Ammon's horn (tissue), 1 donor: ENCODE results near the gene PRRT1.
"Not testable (repeated sequence)": the region's sequence is repeated elsewhere in the genome, so short reads cannot be mapped to it uniquely, and the experiment has no call there.

Experiments used
- DNase-seq: peaks from one replicate; pipeline ENCODE4 v3.0.0-alpha.2; 2016; ENCODE audit warnings: low spot score

PRRT1 gene

DNA sequence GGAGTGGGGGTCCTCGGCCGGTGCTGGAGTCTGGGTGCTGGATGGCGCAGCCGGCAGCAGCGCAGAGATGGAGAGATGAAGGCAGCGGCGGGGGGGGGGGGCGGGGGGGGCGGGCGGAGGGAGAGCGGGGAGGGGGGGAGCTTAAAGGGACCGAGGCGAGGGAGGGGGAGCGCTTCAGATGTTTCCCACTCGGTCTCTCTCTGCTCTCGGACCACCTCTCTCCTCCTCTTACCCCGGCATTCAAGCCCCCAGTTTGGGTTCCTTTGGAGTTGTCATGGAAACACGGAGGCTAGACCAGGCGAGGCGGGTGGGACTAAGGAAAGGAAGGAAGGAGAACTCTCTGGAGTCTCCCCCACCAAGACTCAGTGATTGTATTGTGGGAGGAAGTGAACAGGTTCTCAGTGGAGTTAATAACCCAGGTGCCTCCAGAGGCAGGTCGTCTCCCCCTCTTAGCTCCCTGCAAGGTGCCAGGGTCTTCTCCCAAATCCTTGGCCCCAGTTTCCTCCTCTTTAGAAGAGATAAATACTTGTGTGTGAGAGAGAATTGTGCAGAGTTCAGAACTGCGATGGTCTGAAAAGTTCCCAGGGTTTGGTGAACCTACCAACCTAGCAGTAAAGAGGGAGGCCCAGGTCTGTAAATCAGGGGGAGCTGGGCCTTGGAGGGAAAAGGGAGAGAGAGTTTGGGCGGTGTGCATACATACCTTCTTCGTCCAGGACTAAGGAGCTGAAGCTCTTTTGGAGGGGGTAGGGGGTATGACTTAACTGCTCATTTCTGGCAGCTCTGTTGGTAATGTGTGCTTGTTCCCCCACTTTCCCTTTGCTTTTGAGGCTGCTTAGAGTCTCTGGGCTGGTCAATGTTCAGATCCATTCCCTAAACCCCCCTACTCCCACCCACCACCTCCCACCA lies at the start of gene PRRT1:
TSS of gene PRRT1 (minus strand) at position 77 of the 906 bp plus-strand sequence. CDS start 112 bp downstream, outside the sequence.
- DNase-seq = peak; percentile 52

DNA sequence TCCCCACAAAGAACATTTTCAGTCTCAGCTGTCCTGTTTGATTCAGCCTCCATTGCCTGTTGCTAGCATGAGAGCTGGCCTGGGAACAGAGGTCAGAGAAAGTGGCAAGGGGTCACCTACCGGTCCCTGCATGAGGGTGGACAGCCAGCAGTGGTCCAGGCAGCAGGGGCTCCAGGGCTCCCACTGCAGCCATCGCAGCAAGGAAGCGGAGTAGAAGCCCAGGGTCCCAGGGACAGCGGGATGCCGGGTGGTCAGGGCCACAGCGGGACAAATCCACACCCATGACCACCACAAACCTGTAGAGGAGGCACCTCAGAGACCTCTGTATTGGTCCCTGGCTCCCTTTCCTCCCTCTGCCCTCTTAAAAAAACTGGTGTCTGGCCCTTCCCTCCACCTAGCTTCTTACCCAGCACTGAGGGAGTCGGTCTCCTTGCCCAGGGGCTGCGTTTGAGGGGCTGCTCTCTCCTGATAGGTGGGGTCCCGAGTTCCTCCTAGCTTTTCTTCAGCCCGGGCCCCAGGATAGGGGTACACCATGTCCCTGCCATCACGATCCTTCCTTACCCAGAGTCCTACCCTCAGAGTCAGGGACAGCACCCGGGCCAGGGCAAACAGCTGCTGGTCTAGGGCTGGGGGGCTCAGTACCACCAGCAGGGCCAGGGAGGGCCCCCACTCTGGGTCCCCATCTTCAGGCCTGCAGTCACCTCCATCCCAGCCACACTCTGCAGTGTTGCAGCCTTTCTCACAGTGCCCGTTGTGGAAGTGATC lies 49.2 kb upstream of the PRRT1 start:
- no peak for DNase-seq

DNA sequence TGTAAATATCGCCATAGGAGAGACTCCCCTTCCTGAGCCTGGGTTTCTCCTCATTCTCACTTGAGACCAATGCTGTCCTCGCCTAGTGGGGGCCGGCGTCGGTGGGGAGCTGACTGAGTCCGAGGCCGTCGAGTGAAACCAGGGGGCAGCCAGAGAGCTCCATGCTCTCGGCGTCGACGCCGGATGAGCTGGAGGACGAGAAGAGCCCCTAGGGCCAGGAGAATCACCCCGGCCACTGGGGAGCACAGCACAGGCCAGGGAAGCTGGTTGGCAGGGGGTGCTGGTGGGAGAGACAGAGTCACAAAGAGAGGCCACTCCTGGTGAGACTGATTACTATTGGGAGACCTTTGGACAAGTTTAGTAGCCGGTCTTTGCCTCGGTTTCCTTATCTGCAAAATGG lies 47.1 kb upstream of the PRRT1 start:
- DNase-seq = no peak

DNA sequence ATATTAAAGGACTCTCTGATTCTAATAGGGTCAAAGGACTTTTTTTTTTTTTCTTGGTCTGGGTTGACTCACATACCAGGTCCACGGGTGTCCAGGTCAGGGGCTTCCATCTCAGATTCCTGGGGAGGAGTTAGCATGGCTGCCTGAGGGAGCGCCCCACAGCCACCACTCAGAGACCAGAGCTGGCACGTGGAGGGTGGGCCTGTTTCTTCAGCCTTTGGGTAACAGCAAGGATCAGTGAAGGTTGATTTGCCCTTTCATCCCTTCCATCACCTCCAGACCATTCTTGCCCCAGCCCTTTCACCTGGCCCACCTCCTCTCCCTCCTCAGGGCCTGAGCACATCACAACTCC lies 46.6 kb upstream of the PRRT1 start:
- no peak for DNase-seq

DNA sequence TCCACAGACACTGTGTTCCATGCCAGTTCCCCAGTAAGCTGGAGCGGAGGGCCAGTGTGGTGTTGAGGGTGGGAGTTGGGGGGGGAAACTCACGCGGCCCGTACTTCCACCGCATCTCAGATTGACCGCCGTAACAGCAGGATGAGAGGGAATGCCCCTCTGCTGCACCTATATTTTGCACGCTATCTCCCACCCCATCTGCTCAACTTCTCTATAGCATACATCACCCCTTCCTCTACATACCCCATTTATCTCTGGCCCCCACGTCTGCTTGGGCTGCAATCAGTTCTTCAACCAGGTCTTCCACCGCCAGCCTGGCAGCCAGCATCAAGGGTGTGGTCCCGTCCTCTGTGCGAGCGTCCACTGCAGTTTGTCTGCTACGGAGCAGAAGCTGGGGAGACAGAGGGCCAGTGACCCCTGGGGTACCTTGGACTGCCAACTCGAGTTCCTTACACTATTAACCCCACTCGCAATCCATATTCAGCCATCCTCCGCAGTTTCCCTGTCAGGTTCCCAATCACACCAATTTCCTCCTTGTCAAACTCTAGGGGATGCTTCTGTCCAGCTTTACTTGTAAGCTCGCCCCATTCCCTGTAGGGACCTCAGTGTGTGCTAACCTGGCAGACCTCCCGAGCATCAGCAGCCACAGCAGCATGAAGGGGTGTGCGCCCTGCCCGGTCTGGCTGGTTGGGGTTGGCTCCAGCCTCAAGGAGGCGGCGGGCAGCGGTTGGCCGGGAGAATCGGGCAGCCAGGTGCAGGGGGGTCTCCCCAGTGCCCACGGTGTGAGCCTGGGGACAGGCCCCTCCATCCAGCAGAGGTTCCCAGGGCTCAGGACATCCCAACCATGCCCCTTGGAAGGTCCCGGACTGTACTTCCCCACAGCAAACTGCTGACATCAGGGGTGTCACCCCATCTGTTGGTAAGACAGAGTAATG lies 45.2 kb upstream of the PRRT1 start:
- DNase-seq = no peak

DNA sequence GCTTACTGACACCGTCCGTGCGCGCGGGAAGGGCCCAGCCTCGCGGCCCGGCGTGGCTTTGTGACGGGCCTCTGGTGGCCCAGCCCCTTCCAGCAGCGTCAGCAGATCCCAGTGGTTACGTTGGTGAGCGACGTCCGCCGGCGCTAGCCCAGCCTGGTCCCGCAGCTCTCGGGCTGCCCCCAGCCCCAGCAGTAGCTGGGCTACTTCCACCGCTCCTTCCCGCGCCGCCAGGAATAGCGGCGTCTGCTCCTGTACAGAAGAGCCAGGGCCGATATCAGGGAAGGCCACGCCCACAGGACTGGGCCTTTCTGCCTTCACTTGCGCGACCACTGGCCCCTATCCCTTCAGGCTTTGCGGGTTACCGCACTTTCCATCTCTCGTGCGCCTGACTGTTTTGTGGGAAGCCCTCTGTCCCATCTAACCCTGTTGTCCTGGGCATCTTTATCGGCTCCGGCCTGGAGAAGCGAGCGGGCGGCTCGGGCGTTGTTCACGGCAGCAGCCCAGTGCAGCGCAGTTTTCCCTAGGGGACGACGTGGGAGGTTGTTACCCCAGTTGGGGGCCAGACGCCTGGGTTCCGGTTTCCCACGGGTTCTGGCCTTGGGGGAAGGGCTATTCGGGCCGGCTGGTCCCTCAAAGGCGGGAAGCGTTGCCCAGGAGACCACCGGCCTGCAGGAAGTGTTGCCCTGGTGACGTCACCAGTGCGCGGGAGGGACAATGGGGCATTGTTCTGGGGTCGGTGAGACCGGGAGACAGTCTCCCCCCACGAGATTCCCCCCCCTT lies 44.4 kb upstream of the PRRT1 start:
- peak; percentile 96 for DNase-seq

DNA sequence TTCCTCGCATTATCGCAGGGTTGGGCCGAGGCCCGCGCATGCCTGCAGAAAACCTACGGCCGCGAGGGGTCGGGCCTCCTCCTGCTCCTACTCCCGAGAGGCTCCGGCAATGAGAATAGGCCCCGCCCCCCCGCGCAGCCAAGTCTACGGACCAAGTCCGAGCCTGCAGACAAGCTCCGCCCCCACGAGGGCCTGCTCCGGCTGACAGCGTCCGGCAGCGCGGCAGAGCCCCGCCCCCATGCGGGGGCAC lies 43.8 kb upstream of the PRRT1 start:
- DNase-seq = peak; percentile 100

DNA sequence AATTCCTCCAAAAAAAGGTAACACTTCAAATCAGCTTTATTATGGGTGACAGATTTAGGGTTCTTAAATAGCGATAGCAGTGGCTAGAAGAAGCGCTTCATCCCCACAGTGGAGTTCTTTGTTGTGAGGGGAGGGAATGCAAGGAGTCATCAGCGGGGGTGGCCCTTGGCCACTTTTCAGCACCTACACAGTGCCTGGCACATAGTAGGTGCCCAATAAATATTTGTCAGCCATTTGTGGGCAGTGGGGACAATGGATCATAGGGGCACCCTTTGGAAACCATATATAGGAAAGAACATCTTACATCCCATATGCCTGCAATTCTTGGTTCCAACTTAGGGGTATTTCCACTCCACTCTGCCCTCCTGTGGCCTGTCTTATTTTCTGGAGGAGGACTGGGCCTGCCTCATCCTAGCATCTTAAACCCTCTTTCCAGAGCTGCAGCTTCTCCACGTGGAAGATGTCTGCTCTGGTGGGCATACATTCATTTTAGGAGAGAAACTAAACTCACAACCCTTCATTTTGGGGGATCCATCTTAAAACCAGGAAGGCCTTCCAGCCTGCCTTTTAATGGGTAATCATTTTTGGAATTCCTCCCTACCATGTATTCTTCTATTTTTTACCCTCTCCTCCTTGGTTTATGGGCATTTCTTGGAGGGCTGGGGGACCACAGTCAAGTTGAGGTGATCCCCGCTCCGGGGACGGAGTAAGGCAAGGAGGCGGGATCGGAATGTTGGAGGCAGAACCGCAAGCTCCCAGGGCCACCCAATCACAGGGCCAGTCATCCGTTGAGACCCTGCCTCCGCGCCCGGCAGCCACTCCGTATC lies 43.3 kb upstream of the PRRT1 start:
- DNase-seq = peak; percentile 67

DNA sequence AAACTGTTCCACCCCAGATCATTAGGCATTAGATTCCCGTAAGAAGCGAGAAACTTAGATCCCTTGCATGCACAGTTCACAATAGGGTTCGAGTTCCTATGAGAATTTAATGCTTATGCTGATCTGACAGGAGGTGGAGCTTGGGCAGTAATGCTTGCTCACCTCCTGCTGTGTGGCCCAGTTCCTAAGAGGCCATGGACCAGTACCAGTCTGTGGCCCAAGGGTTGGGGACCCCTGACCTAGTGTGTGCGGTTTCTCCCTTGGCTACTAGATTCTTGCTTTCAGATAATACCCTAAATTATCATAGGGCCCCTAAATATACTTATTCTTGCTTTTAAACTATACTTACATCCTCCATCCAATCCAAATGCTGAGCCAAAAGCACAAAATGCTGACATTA lies 42.6 kb upstream of the PRRT1 start:
- DNase-seq = no peak

DNA sequence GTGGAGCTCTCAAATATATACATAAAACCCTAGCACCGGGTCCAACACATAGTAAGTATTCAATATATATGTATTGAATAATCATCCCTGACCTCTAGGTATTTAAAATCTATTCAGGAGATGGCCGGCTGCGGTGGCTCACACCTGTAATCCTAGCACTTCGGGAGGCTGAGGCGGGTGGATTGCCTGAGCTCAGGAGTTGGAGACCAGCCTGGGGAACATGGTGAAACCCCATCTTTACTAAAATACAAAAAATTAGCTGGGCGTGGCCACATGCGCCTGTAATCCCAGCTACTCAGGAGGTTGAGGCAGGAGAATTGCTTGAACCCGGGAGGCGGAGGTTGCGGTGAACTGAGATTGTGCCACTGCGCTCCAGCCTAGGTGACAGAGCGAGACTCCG lies 41.4 kb upstream of the PRRT1 start:
- not testable (repeated sequence) for DNase-seq

DNA sequence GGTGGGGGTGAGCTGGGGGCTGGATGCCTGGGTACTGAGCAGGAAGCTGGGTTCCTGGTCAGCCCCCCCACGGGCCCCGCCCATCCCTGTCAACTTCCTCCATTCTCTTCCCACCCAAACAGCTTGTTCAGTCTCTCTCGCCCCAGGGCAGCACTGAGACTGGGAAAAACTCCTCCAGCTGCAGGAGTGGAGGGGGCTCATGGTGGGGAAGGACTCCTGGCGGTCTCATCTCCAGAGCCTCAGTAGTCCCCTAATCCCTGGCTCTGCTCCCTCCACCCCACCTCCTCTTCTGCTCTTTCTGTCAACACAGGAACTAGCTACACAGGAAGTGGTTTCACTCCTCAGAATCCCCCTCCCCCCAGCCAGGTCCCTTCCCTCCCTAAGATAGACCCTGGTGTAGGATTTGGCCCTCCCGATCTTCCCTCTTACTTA lies 40.9 kb upstream of the PRRT1 start, which contains the start of gene GPSM3:
TSS of gene GPSM3 (minus strand) at position 36 of the 432 bp plus-strand sequence. CDS start 130 bp downstream, outside the sequence.
- peak; percentile 54 for DNase-seq

DNA sequence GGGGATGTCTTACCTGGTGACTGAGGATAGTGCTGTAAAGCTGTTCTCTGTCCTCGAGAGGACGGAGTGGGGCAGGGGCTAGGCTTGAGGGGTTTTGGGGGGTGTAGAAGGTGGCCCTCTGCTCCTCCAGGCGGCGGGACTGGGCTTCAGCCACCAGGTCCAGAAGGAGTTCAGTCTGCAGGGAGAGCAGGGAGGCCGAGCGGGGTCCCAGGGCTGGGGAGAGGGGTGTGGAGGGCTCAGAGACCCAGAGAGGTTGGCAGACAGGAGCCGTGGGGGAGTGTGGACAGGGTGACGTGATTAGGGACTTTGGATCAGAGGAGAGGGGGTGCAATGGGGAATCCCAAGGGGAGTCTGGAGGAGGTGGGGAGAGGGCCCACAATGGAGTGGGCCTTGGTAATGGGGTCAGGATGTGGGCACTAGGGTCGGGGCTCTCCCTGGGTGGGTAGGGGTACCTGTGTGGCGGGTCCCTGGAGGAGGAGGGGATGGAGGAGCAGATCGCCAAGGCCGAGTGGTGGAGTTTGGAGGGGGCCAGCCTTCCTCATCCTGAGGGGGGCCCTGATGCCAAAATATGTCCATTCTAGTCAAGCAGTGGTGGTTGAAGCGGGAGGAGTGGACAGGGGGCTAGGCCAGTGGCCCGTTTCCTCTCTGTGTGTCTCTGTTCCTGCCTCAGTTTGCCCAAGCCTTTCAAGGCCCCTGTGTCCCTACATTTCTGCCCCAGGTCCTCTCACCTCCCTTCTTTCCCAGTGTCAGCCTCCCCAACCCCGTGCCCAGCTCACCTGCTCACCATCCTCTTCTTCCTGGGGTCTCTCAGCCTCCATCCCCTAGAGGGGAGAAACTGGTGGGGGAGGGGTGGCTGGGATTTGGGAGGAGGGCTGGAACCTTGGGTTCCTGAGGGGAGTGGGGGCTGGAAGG lies 40.2 kb upstream of the PRRT1 start:
- no peak for DNase-seq

DNA sequence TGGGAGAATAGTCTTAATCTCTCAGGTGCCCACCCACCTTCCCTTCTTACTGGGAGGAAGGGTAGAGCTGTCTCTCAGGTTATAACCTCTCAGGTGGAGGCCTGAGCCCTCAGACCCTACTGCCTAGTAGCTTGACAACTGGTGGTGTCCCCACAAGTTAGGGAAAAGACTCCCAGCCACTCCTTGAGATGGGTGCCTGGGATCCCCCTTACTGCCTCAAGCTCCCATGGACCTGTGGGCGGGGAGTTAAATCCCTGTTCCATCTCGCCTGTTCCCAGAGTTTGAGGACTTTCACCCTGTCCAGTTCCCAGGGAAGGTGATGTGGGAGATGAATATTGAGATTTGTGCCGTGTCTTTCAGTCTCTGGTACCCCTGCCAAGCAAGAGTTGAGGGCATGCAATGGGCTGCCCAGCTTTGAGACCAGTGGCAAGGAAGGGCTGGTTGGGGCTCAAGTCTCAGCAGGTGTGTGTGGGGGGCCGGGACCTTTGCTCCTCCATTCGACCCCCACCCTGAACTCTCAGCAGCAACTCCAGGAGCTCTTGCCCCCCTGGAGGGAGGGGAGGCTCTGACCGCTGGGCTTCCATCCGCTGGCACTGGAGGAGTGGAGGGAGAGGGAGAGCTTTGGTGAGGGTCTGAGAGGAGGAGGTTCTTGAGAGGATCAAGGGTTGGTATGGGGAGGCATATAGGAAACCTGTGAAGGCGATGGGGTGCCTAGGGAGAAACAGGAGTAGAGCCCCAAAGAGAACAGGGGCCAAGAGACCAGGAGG lies 39.4 kb upstream of the PRRT1 start:
- DNase-seq = no peak

DNA sequence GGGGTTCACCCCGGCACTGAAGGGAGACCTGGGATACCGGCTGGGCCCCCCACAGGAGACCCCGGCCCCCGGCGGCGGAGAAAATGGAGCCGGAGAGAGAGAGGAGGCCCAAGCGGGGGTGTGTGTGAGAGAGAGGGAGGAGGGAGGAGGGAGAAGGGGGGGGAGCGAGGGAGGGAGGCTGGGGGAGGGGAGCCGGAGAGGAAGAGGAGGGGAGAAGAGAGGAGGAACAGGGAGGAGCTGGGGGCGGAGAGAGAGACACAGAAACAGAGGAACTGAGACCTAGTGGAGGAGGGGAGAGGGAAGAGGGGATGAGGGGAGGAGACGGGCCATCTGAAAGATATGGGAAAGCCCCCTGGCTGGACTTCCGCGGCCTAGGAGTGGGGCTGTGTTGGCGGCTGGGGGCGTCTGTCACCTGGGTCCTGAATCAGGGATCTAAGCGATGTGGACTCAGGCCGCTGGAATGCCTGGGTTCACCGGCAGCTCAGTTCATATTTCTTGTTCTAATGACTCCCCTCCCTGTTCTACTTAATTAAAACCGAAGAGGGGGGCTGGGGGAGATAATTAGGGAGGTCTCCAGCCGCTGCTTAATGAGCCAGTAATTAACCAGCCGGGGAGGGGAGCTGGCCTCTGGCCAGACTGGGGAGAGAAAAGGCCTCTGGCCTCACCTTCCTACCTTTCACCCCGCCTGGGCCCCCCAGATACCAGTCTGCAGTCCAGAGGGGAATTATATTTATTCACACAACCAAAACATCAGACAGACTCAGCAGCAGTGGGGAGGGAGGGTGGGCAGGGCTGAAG lies 38.5 kb upstream of the PRRT1 start, which contains the start of gene PBX2:
TSS of gene PBX2 (minus strand) at position 149 of the 798 bp plus-strand sequence. CDS start 287 bp downstream, outside the sequence.
- DNase-seq = peak; percentile 97

DNA sequence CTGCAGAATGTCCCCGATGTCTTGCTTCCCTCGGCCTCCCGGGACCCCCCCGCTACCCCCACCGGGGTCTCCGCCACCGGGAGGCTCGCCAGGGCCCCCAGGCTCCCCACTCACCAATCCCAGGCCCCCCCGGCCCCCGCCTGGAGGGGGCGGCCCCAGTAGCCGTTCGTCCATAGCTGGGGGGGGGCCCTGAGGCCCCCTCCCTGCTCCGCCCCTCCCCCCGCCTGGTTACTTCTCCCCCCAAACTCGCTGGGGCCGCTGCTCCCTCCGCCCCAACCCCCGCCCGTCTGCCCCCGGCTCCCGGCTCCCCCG lies 38.0 kb upstream of the PRRT1 start:
- DNase-seq = no peak

DNA sequence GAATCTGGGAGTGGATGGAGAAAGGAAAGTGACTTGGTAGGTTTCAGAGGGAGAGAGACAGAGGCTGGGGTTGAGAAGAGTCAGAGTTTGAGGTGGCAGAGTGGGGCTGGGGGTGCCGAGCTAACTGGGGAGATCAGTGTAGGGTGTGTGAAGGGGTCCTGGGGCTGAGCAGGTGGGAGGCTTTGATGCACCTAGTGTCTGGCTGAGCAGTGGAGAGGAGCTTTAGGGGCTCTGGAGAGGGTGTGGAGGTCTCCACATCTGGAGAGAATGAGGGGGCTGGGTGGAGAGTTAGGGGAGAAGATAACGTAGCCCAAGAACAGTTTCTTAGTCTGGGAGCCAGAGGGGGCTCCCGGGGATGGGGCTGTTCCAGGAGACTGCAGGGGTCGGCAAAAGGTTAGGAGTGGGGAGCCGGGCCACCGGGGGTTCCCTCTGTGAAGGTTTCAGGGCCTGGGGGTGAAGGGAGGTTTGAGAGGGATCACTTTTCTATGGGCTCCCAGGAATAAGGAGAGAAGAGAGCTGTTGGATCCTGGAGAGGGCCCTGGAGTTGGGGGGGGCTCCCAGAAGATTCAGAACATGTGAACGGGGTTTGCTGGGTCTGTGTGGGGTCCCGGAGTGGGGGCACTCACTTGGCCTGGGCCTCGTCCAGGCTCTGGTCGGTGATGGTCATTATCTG lies 37.5 kb upstream of the PRRT1 start:
- DNase-seq = no peak

DNA sequence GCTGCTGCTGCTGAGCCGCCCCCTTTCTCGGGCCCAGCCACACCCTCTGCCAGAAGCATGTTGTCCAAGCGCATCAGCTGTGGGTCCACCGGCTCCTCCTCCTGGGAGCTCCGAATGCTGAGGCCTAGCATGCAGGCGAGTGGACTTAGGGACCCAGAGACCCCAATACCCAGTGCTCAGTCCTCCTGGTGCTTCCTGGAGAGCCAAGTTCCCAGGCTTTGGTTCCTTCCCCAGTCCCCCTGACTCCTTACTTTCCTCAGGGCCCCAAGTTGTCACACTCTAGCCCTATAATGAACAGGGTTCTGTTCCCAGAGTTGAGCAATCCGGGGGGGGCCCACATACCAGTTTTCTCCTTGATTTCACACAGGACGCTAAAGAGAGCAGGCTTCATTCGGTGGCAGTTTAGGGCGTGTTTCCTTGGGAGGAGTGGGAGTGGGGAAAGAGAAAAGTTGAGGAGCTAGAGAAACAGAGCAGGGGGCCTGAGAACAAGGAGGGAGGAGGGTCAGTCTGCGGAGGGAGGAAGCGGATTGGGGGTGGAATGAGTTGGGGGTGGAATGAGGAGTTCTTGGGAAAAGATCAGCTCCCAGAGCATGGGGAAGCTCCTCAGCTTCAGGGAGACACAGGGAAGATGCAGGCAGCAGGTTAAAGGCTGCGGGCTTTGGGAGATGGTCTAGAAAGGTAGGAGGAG lies 36.8 kb upstream of the PRRT1 start:
- no peak for DNase-seq
